ENCODE data around the gene ALAS2.
"Not testable (repeated sequence)": the region's sequence is repeated elsewhere in the genome, so short reads cannot be mapped to it uniquely, and the experiment has no call there.

ALAS2 gene

DNA sequence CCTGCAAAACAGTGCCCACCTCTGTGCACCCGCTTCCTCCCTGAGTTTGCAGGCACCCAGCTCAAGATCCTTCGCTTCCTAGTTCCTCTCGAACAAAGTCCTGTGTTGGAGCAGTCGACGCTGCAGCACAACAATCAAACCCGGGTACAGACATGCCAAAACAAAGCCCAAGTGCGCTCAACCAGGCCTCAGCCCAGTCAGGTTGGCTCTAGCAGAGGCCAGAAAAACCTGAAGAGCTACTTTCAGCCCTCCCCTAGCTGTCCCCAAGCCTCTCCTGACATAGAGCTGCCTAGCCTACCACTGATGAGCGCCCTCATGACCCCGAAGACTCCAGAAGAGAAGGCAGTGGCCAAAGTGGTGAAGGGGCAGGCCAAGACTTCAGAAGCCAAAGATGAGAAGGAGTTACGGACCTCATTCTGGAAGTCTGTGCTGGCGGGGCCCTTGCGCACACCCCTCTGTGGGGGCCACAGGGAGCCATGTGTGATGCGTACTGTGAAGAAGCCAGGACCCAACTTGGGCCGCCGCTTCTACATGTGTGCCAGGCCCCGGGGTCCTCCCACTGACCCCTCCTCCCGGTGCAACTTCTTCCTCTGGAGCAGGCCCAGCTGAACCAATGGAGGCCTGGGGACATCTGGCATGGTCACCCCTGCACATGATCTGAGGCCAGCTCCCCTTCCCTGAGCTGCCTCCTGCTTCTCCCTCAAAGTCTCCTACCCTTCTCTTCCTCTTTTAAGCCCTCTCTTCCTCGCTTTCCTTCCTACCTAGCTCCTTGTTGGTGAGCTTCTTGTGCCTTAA is 23.8 kb downstream of the ALAS2 start:
- DNase-seq (ENCODE audit: extremely low spot score, insufficient read length, low read depth): no peak
- FAIRE-seq: no peak

DNA sequence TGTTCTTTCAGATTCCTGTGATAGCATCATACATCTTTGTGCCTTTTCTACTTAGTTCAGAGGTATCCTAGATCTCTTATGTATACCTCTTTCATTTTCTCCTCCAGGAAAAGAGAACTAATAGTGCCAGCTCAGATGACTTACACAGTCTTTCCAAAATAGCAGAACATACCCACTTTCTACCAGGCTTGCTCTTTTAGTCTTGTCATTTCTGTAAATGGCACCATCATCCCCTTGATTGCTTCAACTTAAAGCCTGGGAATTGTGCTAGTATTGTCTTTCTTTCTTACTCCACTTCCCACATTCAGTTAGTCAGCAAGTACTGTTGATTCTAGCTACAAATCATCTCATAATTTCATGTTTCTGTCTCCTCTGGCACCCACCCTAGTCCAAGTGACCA is 25.5 kb downstream of the ALAS2 start:
- DNase-seq (ENCODE audit: extremely low spot score, insufficient read length, low read depth) (no peak), FAIRE-seq (no peak)

DNA sequence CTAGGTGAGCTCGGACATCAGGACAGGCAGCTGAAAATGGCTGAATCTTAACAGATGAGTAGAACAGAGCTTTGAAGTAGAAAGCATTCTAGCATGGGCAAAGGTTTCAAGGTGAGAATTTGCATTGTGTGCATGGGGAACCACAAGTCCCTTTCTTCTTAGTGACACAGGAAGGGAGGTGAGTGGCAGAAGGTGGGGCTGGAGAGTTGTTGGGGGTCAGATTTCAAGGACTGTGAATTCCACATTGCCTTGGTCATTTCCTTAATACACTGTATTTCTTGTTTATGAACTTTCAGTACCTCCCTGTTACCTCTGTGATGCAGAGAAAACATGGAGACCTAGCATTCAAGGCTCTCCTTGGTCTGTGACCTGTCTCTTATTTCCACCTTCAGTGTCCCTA is 26.5 kb downstream of the ALAS2 start:
- peak; percentile 31 for FAIRE-seq
- no peak for DNase-seq (ENCODE audit: extremely low spot score, insufficient read length, low read depth)

DNA sequence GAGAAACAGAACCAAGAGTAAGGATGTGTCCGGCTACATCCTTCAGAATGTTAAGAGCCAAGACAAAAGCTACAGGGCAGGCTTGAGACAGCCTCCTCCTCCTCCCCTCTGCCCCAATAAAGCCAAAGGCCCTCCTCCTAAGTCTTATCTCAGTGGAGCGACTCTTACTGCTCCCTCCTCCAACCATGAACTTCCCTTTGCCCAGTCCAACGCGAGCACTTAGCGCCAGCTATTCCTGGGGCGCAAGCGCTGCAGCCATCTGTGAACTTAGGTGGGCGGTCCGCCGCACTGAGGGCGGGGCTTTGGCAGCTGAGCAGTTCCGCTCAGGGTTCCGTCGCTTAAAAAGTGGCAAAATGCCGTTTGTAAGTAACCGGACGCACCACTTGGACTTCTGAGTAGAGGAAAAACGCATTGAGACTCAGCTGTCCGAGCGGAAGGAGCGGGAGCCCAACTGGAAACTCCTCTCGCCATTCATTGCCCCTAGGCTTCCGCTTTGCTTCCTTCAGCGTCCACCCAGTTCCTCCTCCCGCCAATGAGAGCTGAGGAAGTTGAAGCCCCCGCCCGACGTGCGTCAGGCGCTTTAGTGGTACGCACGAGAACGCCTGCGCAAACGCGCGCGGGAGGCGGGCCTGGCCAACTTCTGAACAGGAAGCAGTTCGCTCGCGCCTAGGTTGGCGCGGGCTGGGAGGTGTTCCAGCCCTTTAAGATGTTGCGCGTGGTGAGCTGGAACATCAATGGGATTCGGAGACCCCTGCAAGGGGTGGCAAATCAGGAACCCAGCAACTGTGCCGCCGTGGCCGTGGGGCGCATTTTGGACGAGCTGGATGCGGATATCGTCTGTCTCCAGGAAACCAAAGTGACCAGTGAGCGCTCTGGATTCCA is 30.8 kb downstream of the ALAS2 start, which contains the start of gene APEX2:
Gene APEX2, plus strand, starts transcription at position 647 of the 882 bp plus-strand sequence. Its CDS starts 60 bp downstream, at position 707.
- peak; percentile 100 for FAIRE-seq

DNA sequence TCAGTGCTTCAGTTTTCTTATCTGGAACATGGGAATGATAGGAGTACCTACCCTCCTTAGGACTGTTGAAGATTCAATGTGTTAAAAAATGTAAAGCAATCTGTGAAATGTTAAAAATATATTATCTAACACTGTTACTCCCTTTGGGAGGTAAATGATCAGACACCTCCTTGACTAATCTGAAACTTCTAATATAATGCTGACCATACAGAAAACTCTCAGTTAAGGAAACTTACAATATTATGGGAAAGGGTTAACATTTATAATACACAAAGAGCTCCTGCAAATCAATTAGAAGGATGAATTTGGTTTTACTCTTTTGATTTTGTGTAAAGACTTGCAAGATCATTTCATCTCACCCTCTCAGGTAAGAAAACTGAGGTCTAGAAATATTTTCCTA is 35.2 kb downstream of the ALAS2 start:
- no peak for DNase-seq (ENCODE audit: extremely low spot score, insufficient read length, low read depth)
- FAIRE-seq: no peak

More for the DNA sequence above, 30.8 kb downstream of the ALAS2 start, which contains the start of gene APEX2:
- peak; percentile 49 for DNase-seq (ENCODE audit: extremely low spot score, insufficient read length, low read depth)

DNA sequence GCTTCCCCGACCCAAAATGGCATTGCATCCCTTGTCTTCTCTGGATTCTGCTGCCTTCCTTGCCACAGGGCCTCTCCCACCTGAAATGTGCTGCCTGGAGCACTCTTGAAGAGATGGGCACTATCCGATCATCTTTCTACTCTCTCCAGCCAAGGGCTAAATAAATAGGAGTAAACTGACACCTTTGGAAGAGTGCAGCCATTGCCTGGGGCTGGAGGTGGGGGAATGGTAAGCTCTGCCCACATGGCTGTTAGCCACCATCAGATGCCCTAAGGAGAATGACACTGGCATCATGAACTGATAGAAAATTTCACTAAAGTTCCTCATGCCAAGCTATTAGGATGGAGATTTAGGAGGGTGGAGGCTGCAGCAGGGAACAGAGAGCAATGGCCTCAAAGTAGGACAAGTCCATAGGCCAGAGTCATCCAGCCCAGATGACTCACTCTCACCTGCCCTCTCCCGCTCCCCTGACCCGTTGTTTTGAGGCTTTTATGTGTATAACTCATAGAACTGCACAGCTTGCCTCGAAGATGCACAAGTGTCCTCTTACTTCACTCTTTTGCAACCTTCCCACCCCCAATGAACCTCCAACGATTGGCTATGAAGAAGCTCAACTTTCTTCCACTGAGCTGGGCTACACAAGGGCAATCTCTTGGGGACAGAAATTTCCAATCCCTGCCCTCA is 36.0 kb downstream of the ALAS2 start:
- no peak for DNase-seq (ENCODE audit: extremely low spot score, insufficient read length, low read depth)
- no peak for FAIRE-seq

DNA sequence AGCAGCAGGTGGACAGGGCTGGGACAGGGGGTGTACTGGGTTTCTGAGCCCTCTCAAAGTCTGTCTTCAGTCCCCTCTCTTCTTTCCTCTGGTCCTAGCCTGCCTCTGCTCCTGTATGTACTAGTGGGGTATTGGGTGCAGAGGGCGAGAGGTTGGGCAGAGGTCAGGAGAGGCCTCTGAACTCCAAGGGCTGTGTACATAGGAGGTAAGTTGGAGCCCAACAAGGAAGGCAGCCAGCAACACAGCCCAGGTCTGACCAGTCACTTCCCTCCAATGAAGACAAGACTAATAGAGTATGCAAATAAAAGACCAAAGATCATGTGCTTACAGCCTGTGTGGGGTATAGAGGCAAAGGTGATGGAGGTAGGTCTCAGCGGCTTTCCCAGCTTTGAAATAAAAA is 36.7 kb downstream of the ALAS2 start, which contains the start of gene PFKFB1:
Gene PFKFB1, minus strand, starts transcription at position 90 of the 400 bp plus-strand sequence. CDS start 181 bp downstream, outside the sequence.
- DNase-seq (ENCODE audit: extremely low spot score, insufficient read length, low read depth): no peak
- FAIRE-seq: no peak

DNA sequence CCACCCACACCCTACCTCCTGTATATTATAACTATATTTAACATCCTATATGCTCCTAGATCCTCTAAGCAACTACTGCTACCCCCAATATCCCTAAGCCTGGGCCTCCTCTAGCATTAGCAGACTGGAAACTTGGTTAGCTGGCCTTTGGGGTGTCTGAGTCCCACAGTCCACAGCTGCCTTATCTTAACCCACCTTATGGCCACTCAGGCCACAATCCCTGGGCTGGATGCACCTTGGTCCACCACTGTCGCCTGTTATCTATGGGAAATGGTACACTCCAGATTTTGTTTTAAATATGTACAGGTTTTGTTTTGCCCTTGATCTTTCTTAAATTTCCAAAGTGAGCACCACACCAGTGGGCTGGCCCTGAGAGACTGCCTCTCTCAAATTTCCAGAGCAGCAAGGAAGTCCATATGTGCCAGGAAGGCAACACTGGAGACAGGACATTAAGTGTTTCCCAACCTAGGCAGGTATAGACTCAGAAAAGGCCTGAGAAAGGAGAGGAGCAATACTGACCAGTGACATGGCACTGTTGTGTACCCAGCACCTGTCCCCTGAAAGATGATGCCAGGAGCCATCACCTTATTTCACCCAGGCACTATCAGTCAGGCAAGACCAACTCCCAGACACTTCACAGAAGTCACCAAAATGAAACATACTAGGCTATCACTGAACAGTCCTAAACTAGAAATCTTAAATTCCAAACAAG is 37.7 kb downstream of the ALAS2 start:
- no peak for DNase-seq (ENCODE audit: extremely low spot score, insufficient read length, low read depth)
- no peak for FAIRE-seq

DNA sequence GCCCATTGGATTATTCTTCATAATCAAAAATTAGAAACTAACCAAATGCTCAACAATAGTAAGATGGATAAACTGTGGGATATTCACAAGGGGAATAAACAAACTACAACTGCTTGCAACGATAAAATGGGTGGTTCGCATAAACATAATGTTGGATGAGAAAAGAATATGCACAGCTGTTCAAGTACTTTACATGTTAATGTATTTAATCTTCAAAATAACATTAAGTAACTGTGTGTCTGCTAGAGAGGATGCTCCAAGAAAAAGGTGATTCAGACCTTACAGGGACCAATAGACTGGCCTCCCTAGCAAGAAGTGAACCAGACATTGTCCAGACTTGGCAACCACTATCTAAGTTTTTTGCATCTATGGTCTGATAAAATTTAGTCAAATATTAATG is 39.1 kb downstream of the ALAS2 start:
- FAIRE-seq (no peak), DNase-seq (ENCODE audit: extremely low spot score, insufficient read length, low read depth) (no peak)

DNA sequence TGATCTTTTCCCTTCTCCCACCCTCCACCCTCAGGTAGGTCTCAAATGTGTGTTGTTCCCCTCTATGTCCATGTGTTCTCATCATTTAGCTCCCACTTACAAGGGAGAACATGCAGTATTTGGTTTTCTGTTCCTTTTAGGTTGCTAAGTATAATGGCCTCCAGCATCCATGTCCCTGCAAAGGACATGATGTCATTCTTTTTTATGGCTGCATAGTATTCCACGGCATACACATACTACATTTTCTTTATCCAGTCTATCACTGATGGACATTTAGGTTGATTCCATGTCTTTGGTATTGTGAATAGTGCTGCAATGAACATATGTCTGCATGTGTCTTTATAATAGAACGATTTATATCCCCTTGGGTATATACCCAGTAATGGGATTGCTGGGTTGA is 47.5 kb downstream of the ALAS2 start:
- FAIRE-seq; DNase-seq (ENCODE audit: extremely low spot score, insufficient read length, low read depth): not testable (repeated sequence)

DNA sequence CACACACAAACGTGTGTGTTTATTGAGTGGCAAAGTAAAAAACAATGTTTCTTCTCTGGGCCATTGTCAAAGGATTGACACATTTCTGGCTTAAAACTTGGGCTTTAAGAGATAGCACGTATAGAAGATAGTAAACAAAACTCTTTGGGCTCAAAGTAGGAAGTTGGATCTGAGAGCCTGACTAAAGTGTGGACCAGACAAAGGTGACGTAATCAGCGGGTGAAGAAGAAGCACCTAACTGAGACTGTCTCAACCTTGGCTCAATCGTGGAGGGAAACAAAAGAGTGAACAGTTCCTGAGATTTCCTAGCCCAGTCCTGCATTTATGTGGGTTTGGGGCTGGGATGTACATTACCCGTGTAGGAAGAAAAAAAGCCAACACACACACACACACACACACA is 50.4 kb downstream of the ALAS2 start:
- no peak for FAIRE-seq

DNA sequence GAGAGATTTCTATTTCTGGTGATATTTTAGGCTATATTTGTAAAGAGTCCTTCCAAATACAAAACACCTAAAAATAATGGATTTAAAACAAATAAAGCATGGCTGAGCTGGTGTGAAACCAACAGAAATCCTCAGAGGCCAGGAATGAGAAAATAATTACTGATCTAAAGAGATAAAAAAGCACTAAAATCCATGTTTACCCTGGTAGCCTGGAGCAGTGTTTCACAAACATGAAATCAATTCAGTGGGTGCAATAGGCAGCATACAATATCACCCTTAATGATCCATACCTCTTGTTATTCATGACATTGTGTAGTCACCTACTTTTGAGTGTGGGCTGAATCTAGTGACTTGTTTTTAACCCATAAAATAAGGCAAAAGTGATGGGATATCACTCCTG is 51.3 kb downstream of the ALAS2 start:
- FAIRE-seq: no peak

More for the DNA sequence above, 50.4 kb downstream of the ALAS2 start:
- no peak for DNase-seq (ENCODE audit: extremely low spot score, insufficient read length, low read depth)

DNA sequence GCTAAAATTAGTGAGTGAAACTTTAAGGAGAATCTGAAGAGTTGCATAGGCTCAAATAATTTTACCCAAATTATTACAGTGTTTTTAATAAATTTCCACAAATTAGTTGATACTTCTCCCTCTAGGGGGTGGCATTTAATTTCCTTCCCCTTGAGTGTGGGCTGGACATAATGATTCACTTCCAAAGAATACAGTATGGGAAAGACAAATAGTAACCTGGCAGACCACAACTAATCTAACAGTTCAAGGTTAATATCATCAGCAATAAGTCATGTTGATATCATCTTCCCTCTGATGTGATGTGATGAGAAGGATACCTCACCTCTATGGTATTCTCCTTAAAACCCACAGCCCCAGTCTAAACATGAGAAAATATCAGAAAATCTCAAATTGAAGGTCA is 52.3 kb downstream of the ALAS2 start:
- DNase-seq (ENCODE audit: extremely low spot score, insufficient read length, low read depth) (no peak), FAIRE-seq (no peak)

More for the DNA sequence above, 51.3 kb downstream of the ALAS2 start:
- no peak for DNase-seq (ENCODE audit: extremely low spot score, insufficient read length, low read depth)

DNA sequence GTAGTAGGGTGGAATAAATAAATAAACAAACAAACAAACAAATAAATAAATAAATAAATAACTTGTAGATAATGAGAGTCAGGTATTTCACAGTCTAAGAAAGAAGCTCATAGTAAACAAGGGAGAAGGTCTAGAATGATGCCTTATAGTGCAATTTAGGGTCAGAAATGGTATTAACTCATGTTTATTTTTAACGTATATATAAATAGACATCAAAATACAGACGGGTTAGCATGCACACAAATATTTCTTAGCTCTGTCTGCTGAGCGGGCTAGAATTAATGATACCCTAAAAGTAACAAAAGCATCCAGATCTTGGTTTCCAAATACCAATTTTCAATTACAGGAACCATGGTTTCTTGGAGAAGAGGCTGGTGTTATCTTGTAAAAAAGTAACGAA is 53.4 kb downstream of the ALAS2 start:
- no peak for DNase-seq (ENCODE audit: extremely low spot score, insufficient read length, low read depth)
- FAIRE-seq: no peak

DNA sequence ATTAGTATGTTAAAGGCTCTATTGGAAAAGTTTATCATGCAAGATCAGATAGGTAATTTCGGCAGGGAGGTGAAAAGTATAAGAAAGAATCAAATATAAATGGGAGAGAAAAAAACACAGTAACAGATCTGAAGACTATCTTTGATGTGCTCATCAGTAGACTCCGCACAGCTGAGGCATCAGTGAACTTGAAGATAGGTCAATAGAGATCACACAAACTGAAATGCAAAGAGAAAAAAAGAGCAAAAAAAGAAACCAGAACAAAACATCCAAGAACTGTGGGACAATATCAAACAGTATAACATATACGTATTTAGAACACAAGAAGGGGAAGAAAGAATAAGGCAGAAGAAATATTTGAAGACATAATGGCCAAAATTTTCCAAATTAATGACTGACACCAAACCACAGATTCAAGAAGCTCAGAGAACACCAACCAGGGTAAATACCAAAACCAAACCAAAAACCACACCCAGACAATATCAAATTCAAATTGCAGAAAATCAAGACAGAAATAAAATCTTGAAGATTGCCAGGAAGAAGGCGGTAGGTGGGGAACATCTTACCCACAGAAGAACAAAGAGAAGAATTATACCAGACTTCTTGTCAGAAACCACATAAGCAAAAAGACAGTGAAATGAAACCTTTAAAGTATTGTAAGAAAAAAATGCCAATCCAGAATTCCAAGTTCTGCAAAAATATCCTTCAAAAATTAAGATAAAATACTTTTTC is 65.8 kb downstream of the ALAS2 start:
- DNase-seq (ENCODE audit: extremely low spot score, insufficient read length, low read depth) (no peak), FAIRE-seq (no peak)

DNA sequence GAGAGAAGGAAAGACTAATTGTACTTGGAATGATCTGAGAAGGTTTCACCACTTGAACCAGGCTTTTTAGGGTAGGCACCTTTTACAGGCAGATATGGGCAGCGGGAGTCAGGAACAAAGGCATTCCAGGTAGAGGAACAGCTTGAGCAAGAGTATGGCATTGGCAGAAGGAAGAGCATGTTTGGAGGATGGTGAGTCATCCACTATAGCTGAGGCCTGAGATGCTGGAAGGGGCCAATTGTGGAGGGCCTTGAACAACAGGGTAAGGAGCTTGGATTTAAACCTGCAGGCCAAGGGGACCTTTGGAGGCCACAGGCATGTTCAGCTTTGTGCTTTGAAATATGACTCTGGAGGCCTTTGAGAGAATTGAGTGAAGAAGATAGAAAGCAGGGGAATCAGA is 69.0 kb downstream of the ALAS2 start:
- DNase-seq (ENCODE audit: extremely low spot score, insufficient read length, low read depth): no peak
- FAIRE-seq: no peak

All from GM18507 (cell line).